Gastroesophageal sphincter (tissue), 4 donors: ENCODE data around the gene RCOR3. TPM values are rescaled to one million over a fixed set of nuclear protein-coding genes. Genes with fewer than 3 reads are reported as not detected.

Source experiments
- ATAC-seq: fragments of 150-250 bp; one replicate; pipeline ENCODE4 v1.9.1; 2016; ENCODE audit warnings: mild to moderate bottlenecking, moderate library complexity
- H3K27ac ChIP-seq, 4 donors: fragments of 200-600 bp; sonication (generic) in 3 of 4; 1 replicate in 3 of 4; 2 replicates in 1 of 4; pipeline ENCODE4 v1.5.1; 2016 to 2019
- H3K27me3 ChIP-seq: fragments of 200-600 bp; sonication (generic); one replicate; pipeline ENCODE4 v1.5.1; 2019
- H3K36me3 ChIP-seq, 2 donors: fragments of 200-600 bp; sonication (generic); one replicate each; pipeline ENCODE4 v1.5.1; 2019; ENCODE audit warnings: control low read depth in 1 of 2
- H3K4me1 ChIP-seq, 3 donors: fragments of 200-600 bp; sonication (generic); 1 replicate in 2 of 3; 2 replicates in 1 of 3; pipeline ENCODE4 v1.5.1; 2016 to 2019; ENCODE audit warnings: control low read depth in 2 of 3
- H3K4me3 ChIP-seq, 2 donors: fragments of 200-600 bp; sonication (generic); one replicate each; pipeline ENCODE4 v1.5.1; 2019; ENCODE audit warnings: mild to moderate bottlenecking in 1 of 2, moderate library complexity in 1 of 2
- H3K9me3 ChIP-seq, 3 donors: fragments of 200-600 bp; sonication (generic); one replicate each; pipeline ENCODE4 v1.5.1; 2017 to 2019; ENCODE audit warnings: control low read depth in 2 of 3
- CTCF ChIP-seq, 4 experiments: fragments of 200-600 bp in 2 of 4; fragments of 450-650 bp in 2 of 4; sonication (generic) in 1 of 4; IDR thresholded peaks; one replicate each; pipeline ENCODE4 v1.5.1; 2017 to 2019; ENCODE audit warnings: antibody characterized with exemption in 4 of 4, mild to moderate bottlenecking in 2 of 4, moderate library complexity in 2 of 4
- EP300 ChIP-seq: sonication (generic); formaldehyde crosslinking; IDR thresholded peaks from one replicate; pipeline ENCODE4 v1.6.1; 2017; ENCODE audit warnings: antibody characterized with exemption, mild to moderate bottlenecking
- POLR2A ChIP-seq, 2 donors: fragments of 450-650 bp; IDR thresholded peaks; one replicate each; pipeline ENCODE4 v1.6.1; 2017; ENCODE audit warnings: antibody characterized with exemption in 2 of 2, mild to moderate bottlenecking in 2 of 2, moderate library complexity in 1 of 2
- POLR2AphosphoS5 ChIP-seq: sonication (generic); formaldehyde crosslinking; IDR thresholded peaks from one replicate; pipeline ENCODE4 v1.6.1; 2017; ENCODE audit warnings: antibody characterized with exemption
- WGBS, 2 donors: methylation state at CpG; one replicate each; pipeline ENCODE4 v1.1.5; 2018; ENCODE audit warnings: low coverage in 1 of 2; 5-methylcytosine and 5-hydroxymethylcytosine counted together
- total RNA-seq, 4 donors: library from RNA; depleted of rRNA; stranded (reverse); fragments of >200 nt; gene quantifications; one replicate each; pipeline ENCODE4 v1.1.0, GENCODE V29; 2016

RCOR3 gene
- total RNA-seq, 4 donors from 2014 or later, result 25.5 to 63.8 (median 36.8) TPM

- H3K4me1 ChIP-seq, result peaks cover 0 to 15% (median 2%) of the 10 kb centered on the region in 3 donors
- H3K9me3 ChIP-seq, result no peaks in the 10 kb centered on the region
- TF ChIP-seq POLR2A (IDR thresholded peaks at IDR 0.05) (no peak), EP300 (no peak), CTCF (IDR thresholded peaks at IDR 0.05) (no peak), POLR2AphosphoS5 (no peak)
- peaks cover 0 to 90% of the 10 kb centered on the region in 2 donors for H3K36me3 ChIP-seq
- 81 to 83% methylated on average over 2 to 3 of the region's 4 CpGs for WGBS, 2 donors
- H3K4me3 ChIP-seq, result no peak overlapping the region
- no peaks in the 10 kb centered on the region for H3K27me3 ChIP-seq
- ATAC-seq, result no peak
- no peak overlapping the region for H3K27ac ChIP-seq
Measured at GRCh38 chr1:211280910-211281309, 21.7 kb downstream of the RCOR3 start.

GRCh38 chr1:211281320-211282022 is 22.3 kb downstream of the RCOR3 start:
- Histone ChIP-seq H3K27ac (no peak overlapping the region), H3K36me3 (peaks cover 0 to 90% of the 10 kb centered on the region in 2 donors)
- no peak for ATAC-seq

GRCh38 chr1:211282023-211282373 is 22.8 kb downstream of the RCOR3 start:
- Histone ChIP-seq H3K27ac (no peak overlapping the region), H3K4me3 (no peak overlapping the region), H3K4me1 (peaks cover 0 to 12% (median 2%) of the 10 kb centered on the region in 3 donors), H3K36me3 (peaks cover 0 to 91% of the 10 kb centered on the region in 2 donors), H3K9me3 (no peaks in the 10 kb centered on the region), H3K27me3 (no peaks in the 10 kb centered on the region)
- ATAC-seq, result no peak
- TF ChIP-seq EP300 (no peak), POLR2A (IDR thresholded peaks at IDR 0.05) (no peak), CTCF (IDR thresholded peaks at IDR 0.05) (no peak), POLR2AphosphoS5 (no peak)

More at GRCh38 chr1:211281320-211282022, 22.3 kb downstream of the RCOR3 start:
- H3K4me1 ChIP-seq, result peaks cover 0 to 12% (median 2%) of the 10 kb centered on the region in 3 donors
- H3K9me3 ChIP-seq, result no peaks in the 10 kb centered on the region
- H3K27me3 ChIP-seq, result no peaks in the 10 kb centered on the region
- no peak overlapping the region for H3K4me3 ChIP-seq
- 55 to 71% methylated on average over 4 to 6 of the region's 6 CpGs for WGBS, 2 donors
- TF ChIP-seq POLR2AphosphoS5 (no peak), CTCF (IDR thresholded peaks at IDR 0.05) (no peak), POLR2A (IDR thresholded peaks at IDR 0.05) (no peak), EP300 (no peak)

GRCh38 chr1:211285196-211285595 is 26.0 kb downstream of the RCOR3 start:
- peaks cover 0 to 16% (median 2%) of the 10 kb centered on the region in 3 donors for H3K4me1 ChIP-seq
- no peaks in the 10 kb centered on the region for H3K9me3 ChIP-seq
- ATAC-seq, result no peak
- peaks cover 9 to 87% of the 10 kb centered on the region in 2 donors for H3K36me3 ChIP-seq
- TF ChIP-seq POLR2AphosphoS5 (no peak), POLR2A (IDR thresholded peaks at IDR 0.05) (no peak), CTCF (IDR thresholded peaks at IDR 0.05) (no peak), EP300 (no peak)
- 83 to 95% methylated on average over 2 to 4 of the region's 4 CpGs for WGBS, 2 donors
- H3K27me3 ChIP-seq, result no peaks in the 10 kb centered on the region
- no peak overlapping the region for H3K27ac ChIP-seq
- no peak overlapping the region for H3K4me3 ChIP-seq

GRCh38 chr1:211287218-211287617 is 28.1 kb downstream of the RCOR3 start:
- TF ChIP-seq POLR2AphosphoS5 (no peak), CTCF (IDR thresholded peaks at IDR 0.05) (no peak), EP300 (no peak), POLR2A (IDR thresholded peaks at IDR 0.05) (no peak)
- Histone ChIP-seq H3K27ac (no peak overlapping the region), H3K36me3 (peaks cover 17 to 87% of the 10 kb centered on the region in 2 donors), H3K4me1 (peaks cover 0 to 4% (median 0%) of the 10 kb centered on the region in 3 donors), H3K27me3 (no peaks in the 10 kb centered on the region), H3K9me3 (no peaks in the 10 kb centered on the region), H3K4me3 (no peak overlapping the region)
- ATAC-seq, result no peak
- 75 to 78% methylated on average over 3 of the region's 3 CpGs for WGBS, 2 donors
